Stomach smooth muscle (tissue), 2 donors: Measurements from ENCODE around the gene CCDC146.
A peak's percentile ranks its signal among the peaks of the same experiment; 100 is the strongest.
"Not testable (repeated sequence)": the region's sequence is repeated elsewhere in the genome, so short reads cannot be mapped to it uniquely, and the experiment has no call there.

Experiments used
- H3K27ac ChIP-seq: one replicate; pipeline ENCODE4 v1.7.0; 2013; ENCODE audit warnings: mild to moderate bottlenecking, low read length, inconsistent platforms
- H3K27me3 ChIP-seq, 2 donors: one replicate each; pipeline ENCODE4 v1.7.0; 2013; ENCODE audit warnings: low read length in 2 of 2; ENCODE audit not compliant: insufficient read depth in 2 of 2, control insufficient read depth in 1 of 2
- H3K36me3 ChIP-seq, 2 donors: one replicate each; pipeline ENCODE4 v1.7.0; 2013; ENCODE audit warnings: low read length in 2 of 2; ENCODE audit not compliant: control insufficient read depth in 2 of 2, insufficient read depth in 2 of 2
- H3K4me1 ChIP-seq: one replicate; pipeline ENCODE4 v1.7.0; 2013; ENCODE audit warnings: low read length; ENCODE audit not compliant: control insufficient read depth, insufficient read depth
- H3K4me3 ChIP-seq, 2 donors: one replicate each; pipeline ENCODE4 v1.7.0; 2013; ENCODE audit warnings: low read length in 2 of 2
- H3K9ac ChIP-seq, 2 donors: one replicate each; pipeline ENCODE4 v1.7.0; 2013; ENCODE audit warnings: low read length in 2 of 2, mild to moderate bottlenecking in 1 of 2
- H3K9me3 ChIP-seq, 2 donors: one replicate each; pipeline ENCODE4 v1.7.0; 2013; ENCODE audit warnings: low read length in 2 of 2; ENCODE audit not compliant: control insufficient read depth in 2 of 2
- donor health status: healthy.
- donor health status: Pancreatic carcinoma.

Gene CCDC146

DNA sequence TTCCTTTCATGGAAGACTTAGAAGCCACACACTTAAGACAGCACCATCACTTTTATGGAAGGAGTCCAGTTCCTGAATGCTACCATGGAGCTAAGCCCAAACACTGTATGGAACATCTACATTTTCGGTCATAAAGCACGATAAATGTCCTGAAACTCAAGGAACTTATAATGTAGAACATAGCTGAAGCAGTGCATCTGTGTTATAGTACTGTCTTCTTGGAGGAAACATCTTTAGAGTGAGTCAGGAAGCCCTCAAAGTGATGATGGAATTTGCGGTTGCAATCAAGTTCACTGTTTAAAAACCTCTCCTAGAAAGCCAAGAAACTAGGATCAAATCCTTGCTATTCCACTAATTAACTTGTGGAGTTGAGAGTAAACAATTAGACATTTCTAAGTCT, 16.5 kb upstream of the CCDC146 start:
- H3K9me3 ChIP-seq, H3K4me3 ChIP-seq, H3K4me1 ChIP-seq, H3K27me3 ChIP-seq, H3K27ac ChIP-seq, H3K36me3 ChIP-seq, H3K9ac ChIP-seq: not testable (repeated sequence)

DNA sequence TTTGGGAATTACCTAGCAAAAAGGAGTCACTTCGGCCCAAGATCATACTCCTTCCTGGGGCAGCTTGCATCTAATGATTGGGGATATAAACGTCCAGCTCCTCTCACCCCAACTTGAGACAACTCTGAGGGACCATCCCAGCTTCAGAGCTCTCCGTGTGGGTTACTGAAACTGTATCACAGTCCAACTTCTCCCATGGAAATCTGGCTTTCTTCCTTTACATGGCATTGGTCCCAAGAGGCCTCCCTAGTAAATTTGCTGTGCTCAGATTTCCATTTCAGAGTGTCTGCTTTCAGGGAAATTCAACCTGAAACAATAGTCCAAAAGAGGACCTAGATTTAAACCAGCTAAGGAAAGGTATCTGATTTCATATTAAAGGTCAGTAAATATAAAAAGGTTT, 14.8 kb upstream of the CCDC146 start:
- not testable (repeated sequence) for H3K36me3 ChIP-seq, H3K9ac ChIP-seq, H3K9me3 ChIP-seq, H3K4me1 ChIP-seq, H3K27me3 ChIP-seq
- Histone ChIP-seq H3K27ac (peak overlapping the region; percentile 31), H3K4me3 (peak overlapping the region in 1 of 2 donors; percentile 8)

DNA sequence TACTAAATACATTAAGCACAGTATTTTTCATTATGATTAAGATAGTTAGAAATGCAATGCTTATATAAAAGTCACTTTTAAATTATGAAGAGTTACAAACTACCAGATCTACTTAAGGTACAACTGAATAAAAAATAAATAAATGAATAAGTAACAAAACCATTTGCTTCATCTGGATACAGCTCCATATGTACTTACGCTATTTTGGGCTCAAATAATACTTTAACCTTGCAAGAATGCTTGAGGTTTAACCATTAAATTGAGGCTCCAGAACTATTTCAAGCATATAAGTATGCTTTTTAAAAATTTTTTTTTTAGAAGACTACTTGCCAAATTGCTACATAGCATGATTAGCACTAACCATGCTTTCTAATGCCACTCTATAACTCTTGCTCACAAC, 14.1 kb upstream of the CCDC146 start:
- H3K4me1 ChIP-seq, H3K9me3 ChIP-seq, H3K4me3 ChIP-seq, H3K27me3 ChIP-seq, H3K27ac ChIP-seq, H3K36me3 ChIP-seq, H3K9ac ChIP-seq: not testable (repeated sequence)

DNA sequence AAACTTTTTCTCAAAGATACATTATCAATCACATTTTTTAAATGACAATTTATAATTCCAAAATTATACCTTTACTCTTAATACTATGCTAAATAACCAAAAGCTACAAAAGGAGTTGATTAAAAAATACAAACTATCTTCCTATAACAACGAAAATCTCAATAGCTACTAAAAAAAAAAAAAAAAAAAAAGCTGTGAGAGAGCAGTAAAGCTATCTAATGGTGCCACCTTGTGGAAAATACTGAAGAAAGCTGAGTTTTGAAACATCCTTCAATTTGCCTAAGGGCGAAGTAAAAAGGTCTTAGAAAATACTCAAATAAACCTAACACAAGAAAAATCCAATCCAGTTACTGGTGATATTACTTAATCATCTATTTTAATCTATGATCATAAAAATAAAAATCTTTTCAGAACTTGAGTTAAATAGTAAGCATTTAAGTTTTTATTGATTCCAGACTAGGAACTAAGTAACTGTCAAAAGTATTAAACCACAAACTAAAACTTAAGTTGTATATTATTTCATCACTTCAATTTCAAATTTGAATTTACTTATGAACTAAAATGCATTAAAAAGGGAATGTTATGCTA, 9.6 kb upstream of the CCDC146 start:
- H3K36me3 ChIP-seq, H3K27me3 ChIP-seq, H3K9me3 ChIP-seq, H3K27ac ChIP-seq, H3K4me3 ChIP-seq, H3K4me1 ChIP-seq, H3K9ac ChIP-seq: not testable (repeated sequence)

DNA sequence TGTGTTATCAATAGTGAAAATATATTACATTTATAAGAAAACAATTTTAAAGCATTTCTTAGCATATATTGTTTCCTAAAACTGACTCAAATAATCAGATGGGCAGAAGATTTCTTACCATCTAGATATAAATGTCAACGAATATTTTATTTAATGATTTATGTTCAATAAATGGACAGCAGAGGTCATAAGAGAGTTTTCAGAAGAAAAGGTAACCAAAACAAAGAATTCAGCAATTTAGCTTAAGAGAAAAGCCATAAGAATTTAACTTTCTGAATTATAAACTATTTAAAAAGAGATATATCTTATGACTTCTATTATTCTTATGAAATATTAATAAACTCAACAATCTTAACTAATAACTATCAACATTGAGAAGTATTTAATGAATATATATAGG, 3.1 kb downstream of the CCDC146 start:
- H3K9me3 ChIP-seq, H3K36me3 ChIP-seq, H3K4me3 ChIP-seq, H3K27me3 ChIP-seq, H3K4me1 ChIP-seq, H3K27ac ChIP-seq, H3K9ac ChIP-seq: not testable (repeated sequence)

DNA sequence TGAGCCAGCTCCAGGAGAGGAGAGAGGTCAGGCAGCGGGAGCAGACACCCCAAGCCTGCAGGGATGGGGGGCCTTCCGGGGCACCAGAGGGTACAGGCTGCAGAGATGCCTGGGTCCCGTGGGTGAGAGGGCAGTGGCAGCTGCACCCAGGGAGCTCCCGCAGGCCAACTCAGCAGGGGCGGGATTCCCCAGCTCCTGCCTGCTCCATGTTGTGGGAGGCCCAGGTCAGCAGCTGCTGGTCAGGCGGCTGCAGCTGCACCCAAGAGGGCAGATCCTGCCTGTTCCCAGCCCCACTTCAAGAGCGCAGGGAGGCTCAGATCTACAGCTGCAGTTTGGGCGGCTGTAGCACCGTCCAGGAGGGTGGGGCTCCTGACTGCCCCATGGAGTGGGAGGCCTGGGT, 4.6 kb downstream of the CCDC146 start:
- not testable (repeated sequence) for H3K9ac ChIP-seq, H3K36me3 ChIP-seq, H3K9me3 ChIP-seq, H3K4me1 ChIP-seq, H3K27me3 ChIP-seq, H3K4me3 ChIP-seq
- H3K27ac ChIP-seq = peak overlapping the region; percentile 18

DNA sequence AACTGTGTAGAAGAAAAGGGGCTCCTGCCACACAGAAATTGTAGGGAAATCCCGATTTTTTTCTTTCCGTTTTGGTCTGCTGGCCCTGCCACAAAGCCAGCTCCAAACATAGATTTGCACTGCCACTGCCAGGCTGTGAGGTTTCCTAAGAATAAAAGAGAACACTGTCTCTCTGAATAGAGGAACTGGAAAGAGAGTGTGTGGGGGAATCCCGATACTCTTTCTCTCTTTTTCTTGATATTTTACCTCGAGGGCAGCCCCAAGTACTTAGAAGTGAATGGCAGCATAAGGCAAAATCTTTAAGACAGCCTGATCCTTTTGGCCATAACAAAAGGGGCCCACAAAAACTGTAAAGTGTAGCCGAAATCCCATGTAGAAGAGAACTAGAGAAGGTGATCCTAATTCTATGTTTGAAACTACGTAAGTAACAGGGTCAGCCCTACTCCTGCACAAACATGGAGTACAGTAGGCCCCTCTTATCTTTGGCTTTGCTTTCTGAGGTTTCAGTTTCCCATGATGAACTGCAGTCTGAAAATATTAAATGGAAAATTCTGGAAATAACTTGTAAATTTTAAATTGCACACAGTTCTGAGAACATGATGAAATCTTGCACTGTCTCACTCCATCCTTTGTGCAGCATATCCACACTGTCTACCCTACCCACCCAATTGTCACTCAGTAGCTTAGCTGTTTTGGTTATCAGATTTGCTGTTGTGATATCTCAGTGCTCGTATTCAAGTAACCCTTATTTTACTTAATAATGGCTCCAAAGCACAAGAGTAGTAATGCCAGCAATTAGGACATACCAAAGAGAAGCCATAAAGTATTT, 6.4 kb downstream of the CCDC146 start:
- not testable (repeated sequence) for H3K4me1 ChIP-seq, H3K9me3 ChIP-seq, H3K27me3 ChIP-seq, H3K36me3 ChIP-seq
- Histone ChIP-seq H3K27ac (peak overlapping the region; percentile 60), H3K9ac (peak overlapping the region; percentile 64), H3K4me3 (peak overlapping the region; percentile 53 to 55)

DNA sequence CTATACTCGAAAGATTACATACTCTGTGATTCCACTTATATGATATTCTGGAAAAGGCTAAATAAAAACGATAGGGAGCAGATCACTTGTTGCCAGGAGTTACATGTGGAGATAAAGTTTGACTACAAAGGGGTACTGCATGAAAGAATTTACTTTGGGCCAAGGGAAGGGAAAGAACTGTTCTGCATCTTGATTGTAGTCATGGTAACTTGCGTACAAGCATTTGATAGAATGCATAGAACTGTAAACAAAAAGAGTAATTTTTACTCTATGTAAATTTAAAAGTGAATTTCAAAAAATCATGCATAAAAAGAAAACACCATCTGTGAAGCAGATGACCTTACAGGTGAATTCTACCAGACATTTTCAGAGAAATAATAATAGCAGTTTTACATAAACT, 9.4 kb downstream of the CCDC146 start:
- H3K9ac ChIP-seq, H3K36me3 ChIP-seq, H3K27me3 ChIP-seq, H3K4me3 ChIP-seq, H3K9me3 ChIP-seq, H3K4me1 ChIP-seq, H3K27ac ChIP-seq: not testable (repeated sequence)

DNA sequence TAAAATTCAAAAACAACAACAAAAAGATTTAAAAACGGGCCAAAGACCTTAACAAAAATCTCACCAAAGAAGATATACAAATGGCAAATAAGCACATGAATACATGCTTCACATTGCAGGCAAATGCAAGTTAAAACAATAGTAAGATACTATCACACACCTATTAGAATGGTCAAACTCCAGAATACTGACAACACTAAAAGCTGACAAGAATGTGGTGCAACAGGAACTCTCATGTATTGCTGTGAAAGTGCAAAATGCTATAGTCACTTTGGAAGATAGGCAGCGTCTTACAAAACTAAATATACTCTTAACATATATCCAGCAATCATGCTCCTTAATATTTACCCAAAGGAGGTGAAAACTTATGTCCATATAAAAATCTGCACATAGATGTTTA, 16.3 kb downstream of the CCDC146 start:
- H3K27ac ChIP-seq, H3K9me3 ChIP-seq, H3K4me3 ChIP-seq, H3K4me1 ChIP-seq, H3K27me3 ChIP-seq, H3K36me3 ChIP-seq, H3K9ac ChIP-seq: not testable (repeated sequence)

DNA sequence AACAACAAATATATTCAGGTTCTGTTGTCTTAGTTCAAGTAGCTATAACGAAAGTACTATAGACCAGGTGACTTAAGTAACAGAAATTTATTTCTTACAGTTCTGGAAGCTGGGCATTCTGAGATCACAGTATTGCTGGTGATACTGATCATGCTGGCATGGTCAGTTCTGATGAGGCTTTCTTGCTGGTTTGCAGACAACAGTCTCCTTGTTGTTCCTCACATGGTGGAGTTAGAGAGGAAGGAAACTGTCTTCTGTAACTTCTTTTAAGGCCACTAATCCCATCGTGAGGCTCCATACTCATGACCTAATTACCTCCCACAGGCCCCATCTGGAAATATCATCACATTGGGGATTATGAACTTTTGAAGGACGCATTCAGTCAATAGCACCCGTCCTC, 17.9 kb downstream of the CCDC146 start:
- not testable (repeated sequence) for H3K27ac ChIP-seq, H3K9ac ChIP-seq, H3K4me3 ChIP-seq, H3K36me3 ChIP-seq, H3K4me1 ChIP-seq, H3K9me3 ChIP-seq, H3K27me3 ChIP-seq

DNA sequence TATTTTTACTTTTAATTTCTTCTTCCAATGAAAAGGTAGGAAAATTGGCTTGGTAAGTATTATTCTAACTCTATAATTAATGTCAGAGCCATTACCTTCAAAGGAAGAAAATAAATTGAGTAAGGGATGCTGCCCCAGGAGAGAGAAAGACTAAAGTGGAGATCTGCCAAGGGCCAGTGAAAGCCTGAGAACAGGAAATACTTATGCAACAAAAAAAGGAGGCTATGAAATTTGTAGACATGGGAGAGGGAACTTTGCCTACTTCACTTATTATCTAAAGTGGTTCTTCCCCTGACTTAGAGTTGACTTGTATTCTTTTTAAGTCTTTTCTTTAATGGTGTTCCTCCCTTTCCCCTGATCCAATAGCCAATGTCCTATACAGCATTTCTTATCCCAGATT, 29.8 kb downstream of the CCDC146 start:
- not testable (repeated sequence) for H3K4me1 ChIP-seq, H3K27me3 ChIP-seq, H3K9ac ChIP-seq, H3K4me3 ChIP-seq, H3K9me3 ChIP-seq, H3K27ac ChIP-seq, H3K36me3 ChIP-seq
